Nasal cavity respiratory epithelium epithelial cell of viscerocranial mucosa (primary cell): ENCODE measurements around the gene UTP18. TPM values are rescaled to one million over a fixed set of nuclear protein-coding genes. Genes with fewer than 3 reads are reported as not detected.

ENCODE experiments used
- total RNA-seq: library from RNA; depleted of rRNA; stranded (reverse); fragments of >200 nt; gene quantifications from 2 replicates; pipeline ENCODE4 v1.2.3, GENCODE V29; 2014

Gene UTP18
- total RNA-seq = 34.2 and 34.7 TPM in 2 replicates

DNA sequence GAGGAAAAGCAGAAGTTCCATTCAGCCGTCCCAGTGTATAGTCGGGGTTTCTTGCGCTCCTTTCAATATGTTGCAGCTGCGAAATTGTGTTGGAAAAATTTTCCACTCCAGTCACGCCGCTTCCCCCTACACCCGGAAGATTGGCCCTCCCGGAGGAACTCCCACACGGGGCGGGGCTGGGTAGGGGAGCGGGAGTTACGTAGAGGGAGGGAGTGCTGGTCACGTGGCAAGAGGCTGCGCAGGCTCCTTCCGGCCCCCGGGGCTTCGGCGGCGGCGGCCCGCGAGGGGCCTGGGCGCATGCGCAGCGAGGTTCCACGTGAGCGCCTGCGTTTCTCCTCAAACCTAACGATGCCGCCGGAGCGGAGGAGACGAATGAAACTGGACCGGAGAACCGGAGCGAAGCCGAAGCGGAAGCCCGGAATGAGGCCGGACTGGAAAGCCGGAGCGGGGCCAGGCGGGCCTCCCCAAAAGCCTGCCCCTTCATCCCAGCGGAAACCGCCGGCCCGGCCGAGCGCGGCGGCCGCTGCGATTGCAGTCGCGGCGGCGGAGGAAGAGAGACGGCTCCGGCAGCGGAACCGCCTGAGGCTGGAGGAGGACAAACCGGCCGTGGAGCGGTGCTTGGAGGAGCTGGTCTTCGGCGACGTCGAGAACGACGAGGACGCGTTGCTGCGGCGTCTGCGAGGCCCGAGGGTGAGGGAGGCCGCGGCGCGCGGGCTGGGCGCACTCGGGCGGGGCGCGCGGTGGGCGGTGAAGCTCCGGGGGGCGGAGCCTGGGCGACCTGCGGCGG is at the start of gene UTP18:
Gene UTP18, plus strand, starts transcription at position 310 of the 787 bp plus-strand sequence. Its CDS starts 39 bp downstream, at position 349.

DNA sequence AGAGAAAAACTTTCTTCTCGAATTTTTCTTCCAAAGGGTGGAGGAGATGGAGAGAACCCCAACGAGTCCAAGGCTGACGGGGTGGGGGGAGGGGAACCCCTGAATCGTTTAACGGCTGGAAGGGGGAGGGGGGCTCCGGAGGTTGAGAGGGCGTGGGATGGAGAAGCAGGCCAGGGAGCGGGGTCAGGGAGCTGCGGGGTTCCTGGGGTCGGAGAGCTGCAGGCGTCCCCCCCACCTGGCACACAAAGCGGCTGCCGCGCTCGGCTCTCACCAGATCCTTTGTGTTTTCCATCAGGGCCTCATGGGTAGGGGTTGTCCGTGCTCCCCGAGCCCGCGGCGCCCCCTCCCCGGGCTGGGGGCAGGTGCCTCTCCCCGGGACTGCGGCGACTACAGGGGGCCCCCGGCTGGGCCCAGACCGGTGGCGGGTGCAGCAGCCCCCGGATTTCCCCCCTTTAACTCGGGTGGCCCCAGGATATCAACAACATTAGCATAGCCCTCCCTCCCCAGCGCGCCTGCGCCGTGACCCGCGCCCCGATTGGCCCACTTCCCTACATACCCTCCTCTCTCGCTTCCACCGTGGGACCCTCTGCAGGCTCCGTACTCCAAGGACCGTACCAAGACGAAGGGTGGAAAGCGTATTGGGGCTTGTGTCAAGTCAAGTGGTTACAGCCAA is 646 bp upstream of the UTP18 start, which contains the start of gene MBTD1:
Gene MBTD1, minus strand, starts transcription at position 486 of the 673 bp plus-strand sequence. CDS start 34,888 bp downstream, outside the sequence.

Other genes starting within 250 kb of the UTP18 start
- gene SPAG9, start 139.7 kb upstream of the UTP18 start, total RNA-seq = 131 and 133 TPM in 2 replicates
- gene NME1, start 107.0 kb upstream of the UTP18 start, total RNA-seq = 82.9 and 110 TPM in 2 replicates
- gene NME2, start 94.1 kb upstream of the UTP18 start, total RNA-seq = 467 and 923 TPM in 2 replicates
- gene MBTD1, start 497 bp upstream of the UTP18 start, total RNA-seq = 9.2 and 15.7 TPM in 2 replicates